Suppressor macrophage treated with lipopolysaccharide for 1 hour (primary cell): ENCODE data around the gene COQ2.
"Not testable (repeated sequence)": the region's sequence is repeated elsewhere in the genome, so short reads cannot be mapped to it uniquely, and the experiment has no call there.

Experiments used
- DNase-seq, 3 donors: peaks; one replicate each; pipeline ENCODE4 v3.0.0-alpha.2; 2020 to 2022

COQ2 gene

DNA sequence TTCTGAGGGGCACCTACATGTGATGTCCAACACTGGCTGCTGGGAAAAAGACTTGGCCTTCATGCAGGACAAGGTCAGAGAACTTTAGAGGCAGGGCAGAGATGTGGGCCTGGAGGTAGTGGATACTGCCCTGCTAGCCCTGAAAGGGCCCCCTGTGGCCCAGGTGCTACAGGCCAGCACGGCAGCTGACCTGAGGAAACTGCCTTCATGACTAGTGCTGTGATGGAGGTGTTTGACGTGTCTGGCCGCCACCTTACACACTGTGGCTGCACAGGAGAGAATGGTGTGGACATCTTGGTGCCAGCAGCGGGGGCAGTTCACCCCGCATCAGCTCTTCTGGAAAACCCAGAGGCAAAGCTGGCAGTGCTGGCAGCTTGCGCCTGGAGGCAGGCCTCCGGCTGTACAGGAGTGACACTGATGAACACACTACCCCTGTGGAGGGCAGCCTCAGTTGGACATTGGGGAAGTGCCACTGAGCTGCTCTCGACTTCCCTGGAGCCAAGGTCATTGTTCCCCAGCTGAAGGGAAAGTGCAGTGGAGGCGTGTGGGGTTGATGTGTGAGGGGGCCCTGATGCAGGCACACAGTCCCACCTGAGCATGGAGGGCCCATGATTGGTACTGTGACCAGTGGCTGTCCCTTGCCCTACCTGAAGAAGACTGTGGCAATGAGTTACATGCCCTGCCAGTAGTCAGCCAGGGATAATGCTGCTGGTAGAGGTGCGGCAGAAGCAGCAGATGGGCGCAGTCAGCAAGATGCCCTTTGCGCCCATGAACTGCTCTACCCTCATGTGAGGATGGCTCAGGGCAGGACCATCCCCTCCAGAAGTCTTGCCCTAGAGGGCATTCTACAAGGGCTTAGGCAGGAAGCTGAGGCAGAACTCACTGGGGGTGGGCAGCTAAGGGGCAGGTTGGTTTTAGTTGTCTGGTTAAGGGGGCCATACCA, 36.9 kb downstream of the COQ2 start:
- no peak for DNase-seq

DNA sequence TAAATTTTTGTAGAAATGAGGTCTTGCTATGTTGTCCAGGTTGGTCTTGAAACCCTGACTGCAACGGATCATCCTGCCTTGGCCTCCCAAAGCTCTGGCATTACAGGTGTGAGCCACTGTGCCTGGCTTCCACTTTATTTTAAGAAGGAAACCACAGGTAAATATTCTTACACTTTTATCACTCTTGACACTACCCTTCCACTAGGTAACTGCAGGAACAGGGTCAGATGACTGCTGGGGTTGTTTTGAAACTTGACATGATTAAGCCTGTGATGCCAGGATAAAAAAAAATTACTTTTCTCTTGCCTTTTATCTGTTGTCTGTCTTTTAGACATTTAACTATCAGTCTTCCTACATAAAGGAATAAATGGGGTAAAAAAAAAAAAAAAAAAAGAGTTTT, 43.5 kb downstream of the COQ2 start:
- no peak for DNase-seq

DNA sequence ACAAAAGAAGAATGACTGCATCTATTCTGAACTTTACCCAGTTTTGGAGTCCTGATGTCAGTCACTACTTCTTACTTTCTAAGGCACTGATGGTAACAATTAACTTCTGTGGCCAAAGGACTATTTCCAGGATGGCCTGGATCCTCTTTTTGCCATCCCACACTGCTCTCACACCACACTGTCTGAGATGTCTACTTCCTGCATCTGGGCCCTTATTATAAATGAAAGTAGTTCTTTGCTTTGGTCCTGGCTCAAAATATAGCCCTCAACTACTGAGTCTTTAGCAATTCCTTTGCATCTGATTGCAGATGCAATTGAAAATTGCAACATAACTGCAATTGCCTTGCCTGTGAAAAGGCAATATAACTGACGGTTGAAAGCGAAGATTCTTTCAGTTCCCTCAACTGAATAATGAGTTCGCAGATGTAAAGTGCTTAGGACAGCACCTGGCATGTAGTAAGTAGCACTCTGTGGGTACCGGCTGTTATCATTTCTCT, 44.2 kb downstream of the COQ2 start:
- peak; percentile 57 to 71 (median 61) for DNase-seq

DNA sequence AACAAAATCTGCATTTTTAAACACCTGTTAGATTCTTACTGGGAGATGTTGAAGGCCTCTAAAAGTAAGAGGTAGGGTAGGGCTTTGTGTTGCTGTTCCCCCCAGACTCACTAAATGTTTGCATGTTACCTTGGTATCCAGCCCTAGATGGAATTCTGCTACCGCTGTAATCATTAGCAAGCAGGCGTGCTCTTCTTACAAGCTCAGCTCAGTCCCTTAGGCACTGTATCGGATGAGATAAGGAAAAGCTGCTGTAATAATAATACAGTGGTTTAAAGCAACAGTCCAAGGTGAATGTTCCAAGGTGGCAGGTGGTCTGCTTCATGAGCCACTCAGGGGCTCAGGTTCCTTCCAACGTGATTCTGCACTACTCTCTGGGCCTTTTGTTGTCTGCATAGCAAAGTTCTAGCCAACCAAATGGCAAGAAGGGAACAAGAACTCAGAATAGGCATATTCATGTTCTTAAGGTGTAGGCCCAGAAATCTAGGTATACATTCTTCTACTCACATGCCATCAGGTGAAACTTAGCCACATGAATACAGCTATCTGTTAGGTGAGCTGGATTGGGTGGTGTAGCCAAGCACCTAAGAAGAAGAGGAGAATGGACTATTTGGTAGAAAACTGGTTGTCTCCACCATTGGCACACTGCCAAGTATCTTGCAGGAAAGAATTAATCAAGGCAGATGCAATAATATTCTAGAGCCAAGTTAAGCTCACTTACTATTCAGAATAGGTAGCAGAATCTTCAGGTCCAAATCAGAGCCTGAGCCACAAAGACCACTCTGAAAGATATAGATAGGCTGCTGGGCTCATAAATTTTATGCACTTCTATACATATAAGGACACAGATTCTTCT, 46.0 kb downstream of the COQ2 start:
- no peak for DNase-seq

DNA sequence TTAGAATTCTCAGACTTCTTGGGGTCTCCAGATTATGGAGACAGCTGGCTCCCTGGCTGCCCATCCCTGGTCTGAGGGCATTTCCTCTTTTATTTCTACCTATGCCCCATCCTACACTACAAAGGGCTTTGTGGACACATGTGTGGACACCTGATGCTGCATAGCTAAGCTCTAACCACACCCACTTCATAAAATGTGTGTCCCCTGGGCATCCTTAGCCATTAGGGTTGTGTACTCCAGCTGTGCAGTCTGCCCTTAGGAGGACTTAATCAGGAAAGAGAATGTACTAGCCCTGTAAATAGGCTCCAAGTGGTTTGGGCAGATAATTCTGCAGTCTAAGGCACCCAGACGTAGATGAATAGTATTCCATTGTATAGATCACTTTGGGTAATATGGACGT, 47.0 kb downstream of the COQ2 start:
- no peak for DNase-seq

DNA sequence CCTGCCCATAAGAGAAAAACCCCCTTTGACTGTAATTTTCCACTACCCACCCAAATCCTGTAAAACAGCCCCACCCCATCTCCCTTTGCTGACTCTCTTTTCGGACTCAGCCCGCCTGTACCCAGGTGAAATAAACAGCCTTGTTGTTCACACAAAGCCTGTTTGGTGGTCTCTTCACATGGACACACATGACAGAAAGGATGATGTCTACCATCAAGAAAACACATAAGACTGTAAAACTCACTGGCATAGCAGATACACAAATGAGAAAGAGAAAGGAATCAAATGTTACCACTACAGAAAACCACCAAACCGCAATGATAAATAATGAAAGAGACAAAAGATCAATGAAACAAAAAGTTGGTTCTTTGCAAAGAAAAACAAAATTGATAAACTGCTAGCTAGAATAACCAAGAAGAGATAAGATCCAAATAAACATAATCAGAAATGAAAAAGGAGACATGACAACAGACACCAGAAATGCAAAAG, 48.9 kb downstream of the COQ2 start:
- not testable (repeated sequence) for DNase-seq

DNA sequence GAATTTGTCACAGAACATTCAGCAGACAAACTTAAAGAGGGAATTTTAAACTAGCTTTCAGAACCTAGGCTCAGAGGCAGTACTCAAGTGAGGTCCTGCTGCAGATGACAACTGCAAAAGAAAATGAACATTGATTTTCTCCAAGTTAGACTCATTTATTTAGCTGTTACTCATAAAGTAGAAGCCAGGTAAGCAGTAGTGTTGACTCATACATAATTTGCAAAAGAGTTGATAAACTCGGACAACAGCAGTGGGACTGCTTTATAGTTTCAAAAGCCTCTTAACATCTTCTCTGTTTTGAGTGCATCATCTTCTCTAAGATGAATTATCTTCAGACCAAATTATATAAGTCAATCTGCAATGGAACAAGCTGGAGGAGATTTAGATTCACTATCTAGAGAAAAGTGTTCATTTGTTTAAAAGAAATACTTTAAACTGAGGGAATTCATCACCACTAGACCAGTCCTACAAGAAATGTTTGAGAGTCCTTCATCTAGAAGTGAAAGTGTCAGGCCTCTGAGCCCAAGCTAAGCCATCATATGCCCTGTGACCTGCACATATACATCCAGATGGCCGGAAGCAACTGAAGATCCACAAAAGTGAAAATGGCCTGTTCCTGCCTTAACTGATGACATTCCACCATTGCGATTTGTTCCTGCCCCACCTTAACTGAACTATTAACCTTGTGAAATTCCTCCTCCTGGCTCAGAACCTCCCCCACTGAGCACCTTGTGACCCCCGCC, 49.5 kb downstream of the COQ2 start:
- no peak for DNase-seq

DNA sequence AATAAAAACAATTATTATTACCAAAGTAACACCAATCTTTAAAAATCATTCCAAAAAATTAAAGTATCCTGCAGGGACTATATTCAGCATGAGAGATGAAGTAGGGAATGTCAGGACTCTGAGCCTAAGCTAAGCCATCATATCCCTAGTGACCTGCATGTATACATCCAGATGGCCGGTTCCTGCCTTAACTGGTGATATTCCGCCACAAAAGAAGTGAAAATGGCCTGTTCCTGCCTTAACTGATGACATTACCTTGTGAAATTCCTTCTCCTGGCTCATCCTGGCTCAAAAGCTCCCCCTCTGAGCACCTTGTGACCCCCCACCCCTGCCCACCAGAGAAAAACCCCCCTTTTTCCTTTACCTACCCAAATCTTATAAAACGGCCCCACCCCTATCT, 50.2 kb downstream of the COQ2 start:
- DNase-seq, result not testable (repeated sequence)

DNA sequence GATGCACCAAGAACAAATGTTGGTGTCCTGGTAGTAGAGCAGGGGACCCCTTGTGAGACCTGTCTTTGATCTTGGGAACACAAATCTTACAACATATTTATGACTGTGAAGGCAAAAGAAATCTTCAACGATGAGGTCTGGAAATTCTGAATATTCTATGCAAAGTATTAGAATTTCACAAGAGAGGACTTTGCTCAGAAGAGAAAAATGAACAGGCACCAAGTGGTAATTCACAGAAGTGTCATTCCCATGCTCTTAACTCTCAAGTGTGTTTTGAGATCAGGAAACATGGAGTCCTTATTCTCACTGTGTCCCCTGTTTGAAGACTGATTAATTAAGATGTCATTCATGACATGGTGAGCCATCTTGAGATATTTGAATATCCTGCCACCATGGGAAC, 52.5 kb downstream of the COQ2 start:
- peak in 2 of 3 donors; percentile 42 to 63 for DNase-seq

DNA sequence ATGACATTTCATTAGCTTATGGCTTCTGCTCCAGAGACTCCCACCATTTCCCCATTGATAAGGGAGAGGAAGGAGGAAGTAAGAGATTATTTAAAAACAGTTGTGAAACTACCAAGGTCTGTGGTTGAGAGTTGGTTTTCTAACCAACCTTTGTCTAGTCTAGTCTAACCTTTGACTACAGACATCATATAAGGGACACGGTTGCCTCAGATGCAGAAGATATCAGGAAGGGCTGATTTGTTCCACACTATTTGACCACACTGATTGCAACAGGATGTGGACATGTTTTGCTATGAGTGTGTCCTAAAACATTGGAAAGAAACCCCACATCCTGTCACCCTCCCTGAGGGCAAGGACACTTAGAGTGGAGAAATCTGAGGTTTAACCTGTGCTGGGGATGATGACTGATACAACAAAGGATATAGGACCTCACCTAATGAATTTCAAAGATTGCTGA, 53.0 kb downstream of the COQ2 start:
- peak; percentile 33 to 52 (median 38) for DNase-seq

DNA sequence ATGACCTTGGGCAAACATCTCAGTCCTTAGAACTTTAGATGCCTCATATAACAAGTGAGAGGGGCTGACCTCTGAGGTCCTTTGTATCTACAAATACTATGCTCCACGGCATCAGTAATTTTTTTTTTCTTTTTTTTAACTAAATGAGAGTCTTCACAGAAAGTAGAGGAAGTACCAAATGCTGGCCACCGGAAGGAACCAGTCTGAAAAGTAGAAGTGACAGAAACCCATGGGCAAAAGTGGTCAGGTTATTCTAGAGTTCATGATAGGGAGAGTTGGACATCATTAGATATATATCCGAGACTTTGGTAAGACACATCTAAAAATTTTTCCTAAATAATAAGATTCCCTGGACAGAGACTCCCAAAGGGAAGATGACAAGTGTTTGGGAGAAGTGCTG, 53.7 kb downstream of the COQ2 start:
- peak in 2 of 3 donors; percentile 38 to 39 for DNase-seq

DNA sequence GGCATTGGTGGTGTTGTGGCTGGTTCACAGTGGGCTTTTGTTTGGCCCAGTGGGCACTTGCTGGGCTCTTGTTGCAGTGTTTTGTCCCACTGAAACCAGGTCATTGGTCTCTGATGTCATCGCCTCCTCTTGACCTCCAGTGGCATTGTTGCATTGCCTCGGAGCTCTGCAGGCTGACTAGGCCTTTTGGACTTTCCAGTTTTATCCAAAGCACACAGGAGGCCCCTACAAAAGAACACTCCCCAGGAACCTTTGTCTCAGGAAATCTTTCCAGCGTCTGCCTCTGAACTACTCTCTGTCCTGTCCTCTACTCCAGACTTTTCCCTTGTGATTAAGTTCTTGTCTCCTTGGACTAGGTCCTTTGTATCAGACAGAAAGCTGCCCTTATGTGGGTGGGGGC, 54.8 kb downstream of the COQ2 start:
- DNase-seq, result peak; percentile 35 to 58 (median 46)

DNA sequence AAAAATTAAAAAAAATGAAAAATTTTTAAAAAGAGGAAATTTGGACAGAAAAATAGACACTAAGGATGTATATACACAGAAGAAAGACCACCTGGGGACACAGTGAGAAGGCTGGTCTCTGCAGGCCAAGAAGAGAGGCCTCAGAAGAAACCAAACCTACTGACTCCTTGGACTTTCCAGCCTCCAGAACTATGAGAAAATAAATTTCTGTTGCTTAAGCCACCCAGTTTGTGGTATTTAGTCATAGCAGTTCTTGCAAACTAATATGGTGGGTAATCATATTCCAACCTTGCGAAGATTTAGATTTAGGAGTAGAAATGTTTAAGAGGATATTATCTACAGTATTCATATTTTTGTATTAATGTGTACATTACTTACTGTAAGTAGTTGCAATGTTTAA, 56.4 kb downstream of the COQ2 start:
- DNase-seq, result peak in 2 of 3 donors; percentile 43 to 57

DNA sequence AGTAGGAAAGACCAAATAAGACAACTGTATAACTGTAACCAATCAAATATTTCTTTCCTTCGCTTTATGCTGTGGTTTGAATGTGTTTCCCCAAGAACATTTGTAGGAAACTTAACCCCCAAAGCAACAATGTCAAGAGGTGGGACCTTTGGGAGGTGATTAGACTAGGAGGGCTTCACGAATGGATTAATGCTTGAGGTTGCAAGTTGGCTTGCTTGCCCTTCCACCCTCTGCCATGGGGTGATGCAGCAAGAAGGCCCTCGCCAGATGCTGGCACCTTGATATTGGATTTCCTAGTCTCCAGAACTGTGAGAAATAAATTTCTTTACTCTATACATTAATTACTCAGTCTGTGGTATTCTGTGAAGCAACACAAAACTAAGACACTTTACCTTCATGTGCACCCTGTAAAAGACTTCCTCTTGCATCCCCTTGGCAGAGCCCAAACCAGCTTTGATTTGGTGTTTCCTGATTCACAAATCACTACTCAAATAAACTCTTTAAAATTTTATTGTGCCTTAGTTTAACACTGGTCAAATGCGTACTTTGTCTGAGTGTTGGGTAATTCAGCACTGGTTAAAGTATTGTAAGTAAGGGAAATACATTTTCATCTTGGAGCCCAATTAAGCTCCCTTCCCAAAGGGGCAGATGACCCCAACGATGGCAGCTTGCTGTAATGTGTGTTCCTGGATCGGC, 59.9 kb downstream of the COQ2 start:
- DNase-seq, result no peak

DNA sequence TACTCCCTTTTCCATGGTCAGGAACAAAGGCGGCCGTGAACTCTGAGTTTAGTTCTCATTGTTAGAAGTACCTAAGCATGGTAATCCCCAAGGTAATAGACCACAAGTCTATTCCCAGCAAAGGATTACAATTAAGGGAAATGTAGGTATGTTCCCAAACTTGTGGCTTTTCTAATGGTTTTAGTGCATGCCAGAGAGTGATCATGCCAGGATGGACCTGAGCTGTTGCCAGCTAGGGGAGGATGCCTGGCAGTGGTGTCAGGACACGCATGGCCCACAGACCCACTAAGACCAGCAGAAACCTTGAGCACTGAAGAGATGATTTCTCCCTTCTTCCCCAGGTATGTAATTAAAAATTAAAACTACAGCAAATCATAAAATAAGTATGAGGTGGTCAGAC, 60.8 kb downstream of the COQ2 start:
- DNase-seq, result no peak

DNA sequence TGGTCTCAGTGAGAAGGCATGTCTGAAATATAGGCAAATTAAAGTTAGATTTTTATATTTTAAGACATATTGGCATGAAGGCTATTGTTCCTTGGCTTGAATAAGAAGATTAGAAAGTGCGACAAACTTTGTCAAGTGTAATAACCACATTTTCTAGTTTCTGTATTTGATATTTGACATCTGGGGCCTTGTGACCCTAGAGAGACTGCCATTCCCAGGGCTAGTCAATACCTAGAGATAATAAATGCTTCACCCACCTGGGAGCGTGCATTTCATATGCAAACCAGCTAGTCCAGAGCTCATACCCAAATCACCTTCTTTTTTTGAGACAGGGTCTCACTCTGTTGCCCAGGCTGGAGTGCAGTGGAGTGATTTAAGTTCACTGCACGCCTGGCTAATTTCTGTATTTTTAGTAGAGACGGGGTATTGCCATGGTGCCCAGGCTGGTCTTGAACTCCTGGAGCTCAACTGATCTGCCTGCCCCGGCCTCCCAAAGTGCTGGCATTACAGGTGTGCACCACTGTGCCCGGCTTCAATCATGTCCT, 62.6 kb downstream of the COQ2 start:
- no peak for DNase-seq

DNA sequence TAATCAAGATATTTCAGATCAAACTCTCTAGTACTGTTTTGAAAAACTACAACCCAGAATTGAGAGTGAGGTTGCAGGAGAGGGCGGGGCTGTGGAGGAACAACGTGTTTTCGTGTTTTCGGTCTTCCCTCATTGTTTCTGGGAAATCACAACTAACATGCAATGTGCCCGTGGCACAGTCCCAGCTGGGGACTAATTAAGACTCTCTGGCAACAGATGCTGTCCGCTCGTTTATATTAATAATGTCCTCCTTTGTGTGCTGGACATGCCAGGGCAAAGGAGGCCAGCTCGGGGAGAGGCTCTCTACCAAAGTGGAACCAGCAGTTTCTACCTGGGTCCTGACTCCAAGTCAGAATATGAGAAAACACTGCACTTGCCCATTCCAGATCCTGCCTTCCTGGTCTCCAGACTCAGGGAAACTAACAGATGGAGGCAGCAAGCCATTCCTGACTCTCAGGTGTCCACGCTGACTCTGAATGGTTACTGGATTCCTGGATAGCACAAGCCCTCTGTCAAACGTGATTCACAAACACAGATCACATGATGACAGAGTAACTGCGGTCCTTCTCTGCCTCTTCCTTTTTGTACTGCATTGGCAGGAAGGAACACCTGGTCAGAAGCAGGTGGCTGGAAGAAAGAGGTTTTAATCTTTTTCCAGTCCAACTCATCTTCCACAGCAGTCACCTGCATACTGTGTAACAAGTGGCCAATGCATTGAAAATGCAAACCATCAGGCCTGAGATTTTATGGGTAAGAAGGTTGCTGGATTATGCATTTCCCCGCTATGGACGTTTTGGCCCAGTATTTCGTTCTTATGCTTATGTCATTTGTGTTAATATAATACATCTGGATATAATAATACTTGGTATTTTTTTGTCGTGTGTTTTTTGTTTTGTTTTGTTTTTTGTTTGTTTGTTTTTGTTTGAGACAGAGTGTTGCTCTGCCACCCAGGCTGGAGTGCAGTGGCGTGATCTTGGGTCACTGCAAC, 65.0 kb downstream of the COQ2 start:
- DNase-seq, result peak; percentile 42 to 77 (median 56)

DNA sequence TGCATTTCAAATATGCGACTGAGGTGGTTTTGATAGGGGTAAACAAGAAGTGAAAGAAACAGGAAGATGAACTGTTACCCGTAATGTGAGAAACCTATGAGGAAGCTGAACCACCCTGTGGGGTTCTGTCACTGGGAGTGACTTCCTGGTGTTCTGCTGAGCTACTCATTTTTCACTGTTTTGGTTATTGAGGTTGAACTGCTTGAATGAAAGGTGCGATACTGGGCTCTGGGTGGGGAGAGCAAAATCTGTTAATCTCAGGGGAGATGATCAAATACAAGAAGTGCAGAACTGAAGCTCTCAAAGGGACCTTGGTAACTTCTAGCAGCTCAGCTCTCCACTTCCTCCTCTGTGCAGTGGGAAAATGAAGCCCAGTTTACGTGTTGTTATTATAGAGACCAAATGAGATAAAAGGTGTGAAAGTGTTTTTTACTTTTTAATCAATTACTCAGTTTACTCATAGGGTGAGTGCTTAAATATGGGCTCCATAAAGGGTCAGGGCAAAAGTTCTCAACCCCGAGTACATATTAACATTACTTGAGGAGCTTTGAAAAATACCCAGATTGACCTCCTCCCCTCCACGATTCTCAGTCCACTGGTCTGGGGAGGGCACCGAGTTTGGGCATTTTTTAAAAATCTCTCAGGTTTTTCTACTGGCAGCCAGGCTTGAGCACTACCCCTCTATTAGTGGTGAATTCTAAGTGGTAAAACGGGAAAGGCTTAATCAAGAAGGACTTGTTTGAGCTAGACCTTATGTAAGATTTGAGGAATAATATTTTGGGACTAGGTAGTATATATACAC, 66.7 kb downstream of the COQ2 start:
- peak; percentile 73 to 85 (median 77) for DNase-seq

DNA sequence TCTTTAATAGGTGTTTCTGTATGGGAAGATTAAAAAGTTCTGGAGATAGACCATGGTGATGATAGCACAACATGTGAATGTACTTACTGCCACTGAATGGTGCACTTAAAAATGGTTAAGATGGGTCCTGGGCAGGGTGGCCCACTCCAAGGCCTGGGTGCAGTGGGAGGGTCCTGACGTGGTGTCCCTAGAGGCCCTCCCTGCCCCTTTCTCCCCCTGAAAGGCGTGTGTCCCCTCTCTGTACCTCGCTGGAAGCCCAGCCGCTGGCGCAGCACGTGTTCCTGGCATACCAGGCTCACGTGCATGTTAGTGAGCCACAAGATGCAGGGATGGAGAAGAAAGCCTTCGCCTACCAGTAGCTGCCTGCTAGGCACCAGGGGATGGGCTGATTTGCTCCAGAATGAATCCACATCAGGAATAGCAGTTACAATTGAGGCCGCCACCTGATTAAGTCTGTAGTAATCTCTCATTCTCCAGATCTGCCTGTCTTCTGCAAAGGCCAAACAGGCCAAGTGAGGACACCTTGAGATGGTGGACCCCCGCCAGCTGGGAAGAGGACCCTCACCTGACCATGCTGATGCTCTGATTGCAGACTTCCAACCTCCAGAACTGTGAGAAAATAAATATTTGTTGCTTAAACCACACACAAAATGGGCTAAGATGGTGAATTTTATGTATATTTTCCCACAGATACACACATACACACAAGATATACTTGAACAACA, 67.5 kb downstream of the COQ2 start:
- no peak for DNase-seq
